HCT116 (cell line): ENCODE measurements around the gene ZNF3. TPM values are rescaled to one million over a fixed set of nuclear protein-coding genes. Genes with fewer than 3 reads are reported as not detected.

Experiments
- ATAC-seq: fragments of 200-7000 bp; cut with Tn5 transposase; 2 replicates; pipeline ENCODE4 v1.9.1; 2020; ENCODE audit warnings: mild to moderate bottlenecking, moderate library complexity
- BruUV-seq: library from RNA; stranded (reverse); fragments of 400-500 nt; replicated peaks from 2 replicates; lab custom pipeline; 2021; lab: Mats Ljungman, UMichigan
- CTCF ChIA-PET: fragments of 300-600 bp; sonication (Branson Sonifier 250); formaldehyde crosslinking; loops from one replicate; lab custom pipeline; 2021; ENCODE audit warnings: antibody characterized with exemption; lab: Charles Lee
- POLR2A ChIA-PET: fragments of 300-600, 350-600 bp; sonication (Branson Sonifier 250); formaldehyde crosslinking; loops from one replicate; lab custom pipeline; 2021; ENCODE audit warnings: antibody characterized with exemption; lab: Charles Lee
- RAD21 ChIA-PET, 2 experiments: fragments of 300-600 bp; sonication (Branson Sonifier 250); formaldehyde crosslinking; loops; one replicate each; lab custom pipeline; 2023; ENCODE audit warnings: low total read pairs in 2 of 2; ENCODE audit not compliant: uncharacterized antibody in 2 of 2, unreplicated experiment in 2 of 2, low non-redundant PET in 1 of 2; lab: Charles Lee
- DNase-seq: peaks from one replicate; pipeline ENCODE4 v3.0.0-alpha.2; 2010; ENCODE audit warnings: low read depth, low spot score
- H2AFZ ChIP-seq: fragments of 200-600 bp; shearing (Covaris generic), sonication (generic); 2 replicates; pipeline ENCODE4 v1.6.1; 2017; ENCODE audit warnings: low read depth, mixed run types, mixed read lengths, antibody characterized with exemption, low read length; ENCODE audit not compliant: poor library complexity, severe bottlenecking
- H3K27ac ChIP-seq: 2 replicates; pipeline ENCODE4 v1.5.1; 2012; ENCODE audit warnings: low read depth, low read length
- H3K27me3 ChIP-seq: fragments of 200-600 bp; sonication (generic); 2 replicates; pipeline ENCODE4 v1.6.1; 2016; ENCODE audit warnings: mixed run types, low read length, mixed read lengths; ENCODE audit not compliant: insufficient read depth
- H3K36me3 ChIP-seq, 2 experiments: fragments of 200-500 bp in 1 of 2; fragments of 200-600 bp in 1 of 2; sonication (Bioruptor generic) in 1 of 2; sonication (generic) in 1 of 2; 2 replicates each; pipeline versions ENCODE4 v1.5.1 to v1.6.1; 2014 to 2016; ENCODE audit warnings: low read length in 2 of 2, inconsistent platforms in 1 of 2, mixed read lengths in 1 of 2, mixed run types in 1 of 2; ENCODE audit not compliant: insufficient read depth in 2 of 2, control insufficient read depth in 1 of 2
- H3K4me1 ChIP-seq, 2 experiments: fragments of 200-600 bp in 1 of 2; sonication (generic) in 1 of 2; 2 replicates each; pipeline versions ENCODE4 v1.5.1 to v1.6.1; 2012 to 2017; ENCODE audit warnings: low read length in 2 of 2, inconsistent platforms in 1 of 2, mild to moderate bottlenecking in 1 of 2, mixed read lengths in 1 of 2, mixed run types in 1 of 2, moderate library complexity in 1 of 2; ENCODE audit not compliant: insufficient read depth in 2 of 2, control insufficient read depth in 1 of 2
- H3K4me2 ChIP-seq: fragments of 200-600 bp; sonication (generic); 2 replicates; pipeline ENCODE4 v1.6.1; 2017; ENCODE audit warnings: mixed run types, low read length, mixed read lengths
- H3K4me3 ChIP-seq, 2 experiments: fragments of 200-600 bp in 1 of 2; sonication (generic) in 1 of 2; replicated peaks in 1 of 2; 2 replicates each; pipeline ENCODE4 v1.5.1; 2011 to 2016; ENCODE audit warnings: low read length in 2 of 2, control low read depth in 1 of 2, low read depth in 1 of 2, mild to moderate bottlenecking in 1 of 2, mixed read lengths in 1 of 2, mixed run types in 1 of 2
- H3K79me2 ChIP-seq: fragments of 200-600 bp; sonication (generic); 2 replicates; pipeline ENCODE4 v1.6.1; 2017; ENCODE audit warnings: mild to moderate bottlenecking, mixed run types, low read length, moderate library complexity, mixed read lengths; ENCODE audit not compliant: insufficient read depth
- H3K9ac ChIP-seq: fragments of 200-600 bp; sonication (generic); 2 replicates; pipeline ENCODE4 v1.6.1; 2016; ENCODE audit warnings: low read length, mixed read lengths
- H3K9me2 ChIP-seq: fragments of 200-600 bp; sonication (generic), shearing (Covaris generic); 2 replicates; pipeline ENCODE4 v1.6.1; 2017; ENCODE audit warnings: mixed run types, mild to moderate bottlenecking, moderate library complexity; ENCODE audit not compliant: insufficient read depth
- H3K9me3 ChIP-seq, 2 experiments: fragments of 200-500 bp in 1 of 2; fragments of 200-600 bp in 1 of 2; sonication (Bioruptor generic) in 1 of 2; sonication (generic) in 1 of 2; 2 replicates each; pipeline ENCODE4 v1.6.1; 2014 to 2017; ENCODE audit warnings: low read length in 2 of 2, mixed read lengths in 2 of 2, inconsistent platforms in 1 of 2, low read depth in 1 of 2, mild to moderate bottlenecking in 1 of 2, mixed run types in 1 of 2, moderate library complexity in 1 of 2; ENCODE audit not compliant: control insufficient read depth in 1 of 2, insufficient read depth in 1 of 2
- H4K20me1 ChIP-seq: fragments of 200-600 bp; sonication (generic), shearing (Covaris generic); 2 replicates; pipeline ENCODE4 v1.6.1; 2017; ENCODE audit warnings: mixed run types, mild to moderate bottlenecking, moderate library complexity; ENCODE audit not compliant: insufficient read depth
- SP1 ChIP-seq: IDR thresholded peaks from 2 replicates; pipeline ENCODE4 v1.6.1; 2012; ENCODE audit warnings: low read depth
- intact Hi-C: fragments of 100-400 bp; cut with micrococcal nuclease; formaldehyde crosslinking; loops from 2 replicates; pipeline ENCODE4 v1.10.0; 2022
- microRNA counts: library from miRNA; unstranded; fragments of <30 nt; microRNA quantifications from one replicate; lab custom pipeline; 2015
- microRNA-seq: library from miRNA; unstranded; fragments of <30 nt; microRNA quantifications from one replicate; pipeline ENCODE4, GENCODE V29; 2016; ENCODE audit warnings: borderline number of aligned reads
- total RNA-seq: library from RNA; stranded (reverse); gene quantifications from one replicate; pipeline ENCODE4 v1.2.1, GENCODE V29; 2021; ENCODE audit not compliant: unreplicated experiment

Gene ZNF3
- total RNA-seq, 1 experiment from 2014 or later, result 28.2 TPM

GRCh38 chr7:100021297-100021696 is 60.2 kb downstream of the ZNF3 start:
- Histone ChIP-seq H3K36me3 (peaks cover 20 to 30% of the 10 kb centered on the region in 2 experiments), H3K9ac (no peak overlapping the region), H3K4me1 (peaks cover 5 to 7% of the 10 kb centered on the region in 2 experiments; a peak in 3 of 4 replicates), H2AFZ (no peak overlapping the region), H3K27me3 (no peaks in the 10 kb centered on the region), H3K4me2 (no peak overlapping the region), H3K79me2 (peaks cover 66% of the 10 kb centered on the region), H3K9me2 (no peaks in the 10 kb centered on the region), H3K9me3 (no peaks in the 10 kb centered on the region), H4K20me1 (no peaks in the 10 kb centered on the region; the same call in 1 of the 2 replicates), H3K27ac (no peak overlapping the region), H3K4me3 (no peak overlapping the region)
- ChIA-PET CTCF (no interaction called here), RAD21 (no interaction called here), POLR2A (no interaction called here)
- no peak for TF ChIP-seq SP1
- no TSS peak for BruUV-seq
- intact Hi-C loops, result no loop called here
- no peak for DNase-seq
- ATAC-seq, result no peak

MicroRNAs encoded within 50 kb of the gene (microRNA counts, 767-probe panel; counts per million panel counts)
- 18,847 counts per million, percentile 33 among the panel's probes with 10 or more counts for microRNA hsa-miR-106b-5p (lab: Ali Mortazavi, UCI)
- 25,129 counts per million, percentile 77 among the panel's probes with 10 or more counts for microRNA hsa-miR-25-3p (lab: Ali Mortazavi, UCI)
- 25,662 counts per million, percentile 81 among the panel's probes with 10 or more counts for microRNA hsa-miR-93-5p (lab: Ali Mortazavi, UCI)

Small RNA genes lying within 50 kb of the gene (microRNA-seq; reads per million reads assigned to microRNA genes)
- 11,066 reads per million, percentile 96 among the genes with 10 or more reads in this experiment for gene MIR106B
- gene MIR25, result 653 reads per million, percentile 78 among the genes with 10 or more reads in this experiment
- gene MIR93, result 9,592 reads per million, percentile 95 among the genes with 10 or more reads in this experiment

Other genes with a start within 250 kb of the ZNF3 start
- gene OR2AE1, start 204.7 kb downstream of the ZNF3 start, total RNA-seq, result not detected
- 25.1 TPM for gene TRIM4, start 162.2 kb downstream of the ZNF3 start, total RNA-seq
- 0.76 TPM for gene GJC3, start 152.1 kb downstream of the ZNF3 start, total RNA-seq
- gene AZGP1, start 105.7 kb downstream of the ZNF3 start, total RNA-seq, result 1.1 TPM
- gene ZKSCAN1, start 66.1 kb downstream of the ZNF3 start, total RNA-seq, result 61.2 TPM
- 10.3 TPM for gene ZSCAN21, start 31.9 kb downstream of the ZNF3 start, total RNA-seq
- gene COPS6, start 7.2 kb upstream of the ZNF3 start, total RNA-seq, result 126 TPM
- 387 TPM for gene MCM7, start 19.7 kb upstream of the ZNF3 start, total RNA-seq
- 20.0 TPM for gene AP4M1, start 19.9 kb upstream of the ZNF3 start, total RNA-seq
- gene TAF6, start 37.6 kb upstream of the ZNF3 start, total RNA-seq, result 67.4 TPM
- 2.6 TPM for gene CNPY4, start 37.9 kb upstream of the ZNF3 start, total RNA-seq
- 2.0 TPM for gene MBLAC1, start 45.2 kb upstream of the ZNF3 start, total RNA-seq
- gene LAMTOR4, start 67.2 kb upstream of the ZNF3 start, total RNA-seq, result 152 TPM
- gene TRAPPC14, start 77.0 kb upstream of the ZNF3 start, total RNA-seq, result 23.2 TPM
- gene GAL3ST4, start 86.9 kb upstream of the ZNF3 start, total RNA-seq, result 3.3 TPM
- gene GPC2, start 95.7 kb upstream of the ZNF3 start, total RNA-seq, result 17.9 TPM
- 1.2 TPM for gene STAG3, start 96.2 kb upstream of the ZNF3 start, total RNA-seq
- gene PVRIG, start 138.2 kb upstream of the ZNF3 start, total RNA-seq, result 0.30 TPM
- gene SPDYE3, start 226.0 kb upstream of the ZNF3 start, total RNA-seq, result not detected